NCI-H526 treated with DMSO at 0.1 percent for 48 hours (cell line): ENCODE measurements around the gene FILIP1L.

ENCODE experiments used
- DNase-seq: peaks from one replicate; lab custom pipeline; 2025; lab: John Stamatoyannopoulos, UW

The FILIP1L gene

GRCh38 chr3:100125161-100125938, 11.0 kb upstream of the FILIP1L start:
- no peak for DNase-seq

DNA sequence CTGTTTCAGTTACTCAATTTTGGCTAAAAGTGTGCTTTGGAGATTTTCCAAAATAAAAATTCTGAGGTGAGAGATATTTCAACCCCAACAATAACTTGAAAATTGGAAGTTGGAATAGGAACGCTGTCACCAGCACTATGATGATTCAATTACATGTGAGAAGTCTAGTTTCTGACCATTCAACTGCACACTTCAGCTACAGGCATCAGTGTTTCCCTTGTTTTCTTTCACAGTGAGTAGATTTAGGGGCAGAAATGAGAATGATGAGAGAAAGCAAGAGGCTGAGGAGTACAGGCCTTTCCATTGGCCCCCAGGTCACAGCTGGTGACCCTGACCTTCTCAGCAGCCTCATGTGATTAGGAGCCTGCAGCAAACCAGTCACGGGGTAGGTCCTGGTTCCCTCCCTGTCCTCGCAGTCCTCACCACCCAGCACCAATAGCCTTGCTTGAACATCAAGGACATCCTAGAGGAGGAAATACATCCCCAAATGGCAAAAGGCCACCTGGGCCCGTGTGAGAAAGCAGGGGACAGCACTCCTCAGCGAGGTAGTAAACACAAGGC, 10.0 kb upstream of the FILIP1L start:
- no peak for DNase-seq

DNA sequence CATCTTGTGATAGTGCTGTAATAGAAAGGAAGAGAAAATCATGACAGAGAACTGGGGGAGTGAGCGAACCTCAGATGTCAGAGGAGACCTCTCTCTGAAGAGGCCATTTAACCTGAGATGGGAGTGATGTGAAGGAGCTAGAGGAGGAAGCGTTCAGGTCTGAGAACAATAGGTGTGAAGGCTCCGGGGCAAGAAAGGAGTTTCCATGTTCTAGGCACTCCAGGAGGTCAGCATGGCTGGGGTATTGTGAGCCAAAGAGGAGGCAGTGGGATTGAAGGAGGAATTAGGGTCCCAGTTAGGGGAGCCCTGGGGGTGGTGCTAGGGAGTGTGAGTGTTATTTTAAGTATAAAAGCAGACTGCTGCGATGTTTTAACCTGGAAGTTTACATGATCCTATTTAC, 8.8 kb upstream of the FILIP1L start:
- DNase-seq = no peak

DNA sequence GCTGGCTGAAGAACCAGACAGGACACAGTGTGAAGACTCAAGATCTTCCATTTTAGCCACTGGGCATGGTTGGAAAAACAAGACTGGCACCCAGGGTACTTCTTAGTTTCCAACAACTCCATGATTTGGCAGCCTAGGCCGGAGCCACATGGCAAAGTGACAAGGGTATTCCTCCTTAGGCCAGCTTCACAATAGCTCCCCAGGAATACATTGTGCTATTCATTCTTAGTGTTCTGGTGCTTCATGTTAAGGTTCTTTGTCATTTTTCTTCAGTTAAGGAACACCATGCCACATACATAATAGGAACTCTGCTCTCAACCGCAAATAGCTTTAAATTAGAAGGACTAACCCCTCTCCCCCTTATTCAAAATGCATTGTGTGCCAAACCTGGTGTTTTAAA, 8.0 kb upstream of the FILIP1L start:
- no peak for DNase-seq

DNA sequence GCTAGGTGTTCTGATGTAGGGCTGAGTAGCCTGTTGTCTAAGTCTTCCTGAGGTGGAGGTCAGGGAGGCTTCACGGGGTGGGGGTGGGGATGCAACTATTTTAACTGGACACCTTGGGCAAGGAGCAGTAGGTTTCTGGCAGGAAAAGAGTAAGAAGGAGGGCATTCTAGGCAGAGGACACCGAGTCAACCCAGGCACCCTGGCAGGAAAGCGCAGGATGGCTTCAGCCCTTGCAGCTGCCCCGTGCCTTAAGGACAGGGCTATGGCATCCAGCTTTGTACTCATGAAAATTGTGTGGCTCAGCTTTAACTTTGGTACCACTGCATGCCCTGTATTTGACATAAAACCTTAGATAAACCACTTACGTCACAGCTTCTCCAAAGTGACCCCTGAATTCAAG, 6.4 kb upstream of the FILIP1L start:
- no peak for DNase-seq

DNA sequence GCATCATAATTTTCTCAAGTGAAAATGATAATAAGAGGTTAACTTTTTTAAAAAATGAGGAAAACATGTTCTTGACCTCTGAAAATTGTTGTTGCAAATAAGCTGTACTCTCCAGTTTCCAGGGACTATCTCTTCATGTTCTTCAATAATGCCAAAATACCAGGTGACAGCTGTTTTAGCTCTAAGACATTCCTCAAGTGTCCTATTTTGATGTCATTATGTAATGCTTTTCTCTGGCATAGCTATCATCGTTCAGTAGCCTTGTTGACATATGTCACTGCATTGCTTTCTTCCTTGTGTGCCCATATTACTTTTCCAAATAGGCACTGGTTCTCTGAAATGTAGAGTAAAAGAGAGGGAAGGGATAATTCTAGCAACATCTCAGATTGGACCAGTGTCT, 5.7 kb upstream of the FILIP1L start:
- no peak for DNase-seq

GRCh38 chr3:100117093-100117492, 2.8 kb upstream of the FILIP1L start:
- no peak for DNase-seq

DNA sequence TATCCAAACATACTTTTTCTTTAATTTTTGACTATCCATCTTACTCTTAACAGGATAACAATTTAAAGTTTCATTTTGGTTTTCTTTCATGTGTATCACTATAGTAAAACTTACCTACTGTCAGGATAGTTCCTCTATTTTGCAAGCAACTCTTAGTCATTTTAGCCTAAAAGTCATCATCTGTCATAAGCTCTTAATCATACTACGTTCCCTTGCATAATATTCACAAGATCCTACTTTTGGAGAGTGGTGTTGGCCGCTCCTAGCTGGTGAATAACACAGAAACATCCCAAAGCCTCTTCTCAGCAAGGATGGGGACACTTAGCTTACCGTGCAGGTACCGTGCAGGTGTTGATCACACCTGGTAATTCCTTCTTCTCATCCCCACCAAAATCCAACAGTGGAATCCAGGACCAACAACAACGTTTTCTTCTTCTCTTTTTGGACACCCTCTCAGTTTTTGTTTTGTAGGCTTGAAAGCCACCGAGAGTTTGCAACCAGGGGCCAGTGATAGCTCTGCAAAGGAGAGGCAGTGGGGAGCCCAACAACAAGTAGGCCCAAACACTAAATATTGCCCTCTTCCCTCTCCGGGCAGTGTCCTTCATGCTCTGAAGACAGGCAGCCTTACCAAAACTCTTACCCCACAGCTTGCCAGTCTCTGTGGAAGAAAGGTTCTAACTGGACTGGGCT, 433 bp downstream of the FILIP1L start:
- no peak for DNase-seq

DNA sequence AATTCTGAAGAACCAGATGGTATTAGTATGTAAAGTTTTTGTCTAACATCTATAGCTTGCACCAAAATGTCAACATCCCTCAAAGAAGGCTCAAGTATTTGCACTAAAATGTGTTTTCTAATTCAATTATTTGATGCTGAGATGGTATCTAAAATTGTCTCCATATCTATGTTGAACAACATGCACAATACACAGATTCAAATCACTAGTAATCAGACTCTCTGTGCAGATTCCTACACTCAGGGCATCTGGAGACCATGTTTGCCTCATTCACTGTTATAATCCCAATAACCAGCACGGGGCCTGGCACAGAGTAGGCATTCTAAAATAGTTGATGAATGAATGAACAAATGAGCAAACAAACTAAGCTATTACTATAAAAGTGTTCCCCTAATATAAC, 2.6 kb downstream of the FILIP1L start:
- no peak for DNase-seq

DNA sequence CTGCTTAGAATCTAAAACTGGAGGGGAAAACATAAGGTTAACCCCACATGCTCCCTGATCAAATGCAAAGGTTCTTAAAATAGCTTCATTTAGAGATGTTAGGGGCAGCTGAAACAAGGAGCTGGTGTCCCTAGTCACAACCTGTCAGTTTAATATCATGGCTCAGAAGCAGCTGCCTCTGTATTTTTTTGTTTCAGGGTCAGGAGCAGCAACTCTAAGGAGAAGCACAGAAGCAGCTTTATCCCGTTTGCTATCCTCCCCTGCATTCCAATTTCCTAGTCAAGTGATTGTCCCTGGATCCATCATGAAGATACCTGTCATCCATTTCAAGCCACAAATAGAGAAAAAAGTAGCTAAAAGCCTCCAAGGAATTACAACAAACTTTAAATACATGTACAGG, 4.1 kb downstream of the FILIP1L start:
- no peak for DNase-seq

GRCh38 chr3:100108464-100109079, 5.7 kb downstream of the FILIP1L start:
- DNase-seq = no peak

DNA sequence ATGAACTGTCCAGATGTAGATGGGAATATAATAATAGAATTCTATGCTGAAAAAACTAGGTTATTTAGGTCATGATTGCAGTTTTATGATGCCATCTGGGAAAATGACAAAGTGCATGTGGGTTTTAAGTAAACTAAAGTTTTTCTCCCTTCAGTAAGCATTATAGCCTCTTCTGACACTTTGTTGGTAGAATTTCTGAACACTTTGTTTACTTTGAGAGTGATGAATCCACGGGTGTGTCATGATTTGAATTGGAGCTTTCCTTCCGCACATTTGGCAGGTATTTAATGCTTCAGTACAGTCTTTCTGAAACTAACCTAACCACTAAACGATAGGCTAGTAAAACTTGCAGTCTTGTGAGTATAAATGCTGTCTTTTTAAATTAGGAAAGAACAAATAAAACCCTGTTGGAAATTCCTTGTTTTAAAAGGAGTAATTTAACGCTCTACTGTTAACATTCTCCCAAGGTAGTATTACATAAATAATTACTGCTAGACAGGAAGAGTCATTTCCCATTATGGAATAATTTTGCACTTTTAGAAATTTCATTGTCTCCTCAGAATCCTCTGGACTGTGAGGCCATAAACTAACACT, 7.0 kb downstream of the FILIP1L start:
- peak; percentile 2 for DNase-seq

GRCh38 chr3:100106531-100107141, 7.7 kb downstream of the FILIP1L start:
- DNase-seq = no peak

GRCh38 chr3:100106094-100106493, 8.2 kb downstream of the FILIP1L start:
- DNase-seq = no peak

- no peak for DNase-seq
Observed at GRCh38 chr3:100105501-100105900, 8.8 kb downstream of the FILIP1L start.

- no peak for DNase-seq
Observed at GRCh38 chr3:100104817-100105413, 9.4 kb downstream of the FILIP1L start.

GRCh38 chr3:100104442-100104798, 9.9 kb downstream of the FILIP1L start:
- DNase-seq = no peak

- peak; percentile 80 for DNase-seq
Observed at GRCh38 chr3:100103558-100104441, 10.5 kb downstream of the FILIP1L start.

GRCh38 chr3:100102757-100103156, 11.5 kb downstream of the FILIP1L start:
- no peak for DNase-seq

DNA sequence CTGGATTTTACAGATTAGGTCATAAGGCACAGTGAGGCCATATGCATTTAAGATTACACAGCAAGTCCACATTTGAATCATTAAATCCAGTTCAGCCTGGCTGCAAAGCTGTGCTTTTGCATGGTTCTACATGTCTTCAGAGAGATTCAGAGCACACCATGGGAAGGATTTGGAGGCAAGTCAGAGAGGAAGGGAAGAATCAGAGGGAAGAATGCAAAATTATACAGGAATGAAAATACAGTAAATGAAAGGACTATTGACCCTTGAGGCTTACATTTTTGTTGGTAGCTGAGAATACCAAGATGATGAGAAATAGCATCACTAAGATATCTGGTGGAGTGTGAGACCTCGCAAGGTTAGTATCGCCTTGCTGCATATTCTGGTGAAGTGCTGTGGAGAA, 13.9 kb downstream of the FILIP1L start:
- DNase-seq = no peak

GRCh38 chr3:100099621-100100020, 14.7 kb downstream of the FILIP1L start:
- peak; percentile 18 for DNase-seq
